Caco-2 (cell line): ENCODE results near the gene RGS7. TPM values are rescaled to one million over a fixed set of nuclear protein-coding genes. Genes with fewer than 3 reads are reported as not detected.

Experiments used
- BruUV-seq: library from RNA; stranded (reverse); fragments of 400-500 nt; replicated peaks from 2 replicates; lab custom pipeline; 2021; lab: Mats Ljungman, UMichigan
- CTCF ChIA-PET: fragments of 300-600 bp; sonication (Branson Sonifier 250); formaldehyde crosslinking; loops from one replicate; lab custom pipeline; 2022; ENCODE audit warnings: antibody characterized with exemption; lab: Charles Lee
- POLR2A ChIA-PET: fragments of 300-600 bp; sonication (Branson Sonifier 250); formaldehyde crosslinking; loops from one replicate; lab custom pipeline; 2022; ENCODE audit warnings: antibody characterized with exemption; lab: Charles Lee
- DNase-seq, 2 experiments: peaks; one replicate each; pipeline versions ENCODE4 v3.0.0 to v3.0.0-alpha.2; 2020 to 2022
- H3K27me3 ChIP-seq: replicated peaks from 2 replicates; pipeline ENCODE4 v1.6.0; 2011; ENCODE audit warnings: low read length; ENCODE audit not compliant: control insufficient read depth, insufficient read depth
- H3K36me3 ChIP-seq: 2 replicates; pipeline ENCODE4 v1.5.1; 2011; ENCODE audit warnings: low read length; ENCODE audit not compliant: control insufficient read depth, insufficient read depth
- H3K4me1 ChIP-seq: fragments of 250-450 bp; sonication (Bioruptor Pico); 2 replicates; pipeline ENCODE4 v1.5.1; 2020; ENCODE audit warnings: mild to moderate bottlenecking
- H3K4me3 ChIP-seq: 2 replicates; pipeline ENCODE4 v1.5.1; 2011; ENCODE audit warnings: low read depth, mild to moderate bottlenecking, control low read depth, low read length
- H3K9me3 ChIP-seq: fragments of 250-450 bp; sonication (Bioruptor Pico); 2 replicates; pipeline ENCODE4 v1.5.1; 2020; ENCODE audit warnings: mild to moderate bottlenecking, moderate library complexity
- H3K27ac Mint-ChIP-seq: one replicate; pipeline ENCODE4 v1.8.0; 2022; ENCODE audit warnings: mixed read lengths; ENCODE audit not compliant: unreplicated experiment
- H3K27me3 Mint-ChIP-seq: one replicate; pipeline ENCODE4 v1.8.0; 2022; ENCODE audit warnings: mixed read lengths; ENCODE audit not compliant: insufficient read depth, unreplicated experiment
- H3K36me3 Mint-ChIP-seq: one replicate; pipeline ENCODE4 v1.8.0; 2022; ENCODE audit warnings: mild to moderate bottlenecking, mixed read lengths; ENCODE audit not compliant: insufficient read depth, unreplicated experiment
- H3K4me1 Mint-ChIP-seq: one replicate; pipeline ENCODE4 v1.8.0; 2022; ENCODE audit warnings: low read depth, mixed read lengths; ENCODE audit not compliant: unreplicated experiment
- H3K4me3 Mint-ChIP-seq: one replicate; pipeline ENCODE4 v1.8.0; 2022; ENCODE audit warnings: mild to moderate bottlenecking, moderate library complexity, mixed read lengths; ENCODE audit not compliant: unreplicated experiment
- H3K9me3 Mint-ChIP-seq: one replicate; pipeline ENCODE4 v1.8.0; 2022; ENCODE audit warnings: mixed read lengths; ENCODE audit not compliant: unreplicated experiment
- intact Hi-C: fragments of 100-400 bp; cut with micrococcal nuclease; formaldehyde crosslinking; loops from one replicate; pipeline ENCODE4 v1.10.0; 2022; ENCODE audit not compliant: unreplicated experiment
- total RNA-seq: library from RNA; stranded (reverse); gene quantifications from 2 replicates; pipeline ENCODE4 v1.2.3, GENCODE V29; 2022
- TF ChIP-seq, protein P1 (sequence below), 2 experiments: fragments of 200-600 bp in 1 of 2; IDR thresholded peaks; 1 replicate in 1 of 2; 2 replicates in 1 of 2; pipeline versions ENCODE4 v1.5.1 to v1.8.0; 2011 to 2022; ENCODE audit warnings: antibody characterized with exemption in 1 of 2, control low read depth in 1 of 2, inconsistent platforms in 1 of 2, low read depth in 1 of 2, low read length in 1 of 2, mild to moderate bottlenecking in 1 of 2, moderate library complexity in 1 of 2; ENCODE audit not compliant: insufficient read depth in 1 of 2, severe bottlenecking in 1 of 2, unreplicated experiment in 1 of 2

Gene RGS7
- total RNA-seq, 1 experiment from 2014 or later: not detected

DNA sequence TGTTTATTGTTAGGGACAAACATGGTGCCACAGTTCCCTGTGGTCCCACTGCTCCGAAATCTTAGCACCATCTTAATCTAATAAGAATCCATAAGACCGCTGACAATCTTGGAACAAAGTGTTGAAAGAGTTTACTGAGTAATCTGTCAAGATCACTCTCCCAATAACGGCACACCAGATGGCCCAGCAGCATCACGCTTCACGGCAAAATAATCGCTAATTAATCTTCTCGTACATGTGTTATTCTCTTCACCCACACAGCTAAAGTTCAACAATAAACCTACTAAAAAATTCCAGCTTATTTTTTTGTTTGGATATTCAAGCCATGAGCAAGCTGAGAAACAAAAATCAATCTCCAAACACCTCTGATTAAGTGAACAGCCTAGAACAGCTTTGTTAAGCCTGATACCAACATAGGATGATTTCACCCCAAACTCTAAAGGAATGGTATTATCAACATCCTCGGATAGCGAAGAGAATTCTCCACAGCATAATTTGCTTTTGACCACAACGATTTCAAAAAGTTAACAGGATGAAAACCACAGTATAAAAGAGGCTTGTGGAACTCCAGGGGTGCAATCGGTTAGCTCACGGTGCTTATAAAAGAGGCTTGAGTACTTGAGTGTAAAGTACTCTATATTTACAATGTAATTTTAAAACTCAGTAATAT, 415.2 kb downstream of the RGS7 start:
- no peaks in the 10 kb centered on the region for H3K4me1 Mint-ChIP-seq
- no peak for DNase-seq
- H3K4me3 Mint-ChIP-seq: no peak overlapping the region
- CTCF ChIA-PET: no interaction called here
- Histone ChIP-seq H3K4me3 (no peak overlapping the region), H3K9me3 (no peaks in the 10 kb centered on the region), H3K4me1 (no peaks in the 10 kb centered on the region), H3K27me3 (no peaks in the 10 kb centered on the region), H3K36me3 (no peaks in the 10 kb centered on the region)
- no peaks in the 10 kb centered on the region for H3K36me3 Mint-ChIP-seq
- POLR2A ChIA-PET: no interaction called here
- H3K27ac Mint-ChIP-seq: no peak overlapping the region
- intact Hi-C loops: no loop called here
- BruUV-seq: no TSS peak
- TF ChIP-seq, protein P1, sequence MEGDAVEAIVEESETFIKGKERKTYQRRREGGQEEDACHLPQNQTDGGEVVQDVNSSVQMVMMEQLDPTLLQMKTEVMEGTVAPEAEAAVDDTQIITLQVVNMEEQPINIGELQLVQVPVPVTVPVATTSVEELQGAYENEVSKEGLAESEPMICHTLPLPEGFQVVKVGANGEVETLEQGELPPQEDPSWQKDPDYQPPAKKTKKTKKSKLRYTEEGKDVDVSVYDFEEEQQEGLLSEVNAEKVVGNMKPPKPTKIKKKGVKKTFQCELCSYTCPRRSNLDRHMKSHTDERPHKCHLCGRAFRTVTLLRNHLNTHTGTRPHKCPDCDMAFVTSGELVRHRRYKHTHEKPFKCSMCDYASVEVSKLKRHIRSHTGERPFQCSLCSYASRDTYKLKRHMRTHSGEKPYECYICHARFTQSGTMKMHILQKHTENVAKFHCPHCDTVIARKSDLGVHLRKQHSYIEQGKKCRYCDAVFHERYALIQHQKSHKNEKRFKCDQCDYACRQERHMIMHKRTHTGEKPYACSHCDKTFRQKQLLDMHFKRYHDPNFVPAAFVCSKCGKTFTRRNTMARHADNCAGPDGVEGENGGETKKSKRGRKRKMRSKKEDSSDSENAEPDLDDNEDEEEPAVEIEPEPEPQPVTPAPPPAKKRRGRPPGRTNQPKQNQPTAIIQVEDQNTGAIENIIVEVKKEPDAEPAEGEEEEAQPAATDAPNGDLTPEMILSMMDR (IDR thresholded peaks at IDR 0.05; ENCODE audit: insufficient read depth in 1 of 2, low read depth in 1 of 2, low read length in 1 of 2, severe bottlenecking in 1 of 2, unreplicated experiment in 1 of 2): no peak
- H3K9me3 Mint-ChIP-seq: peaks cover 18% of the 10 kb centered on the region
- no peaks in the 10 kb centered on the region for H3K27me3 Mint-ChIP-seq

DNA sequence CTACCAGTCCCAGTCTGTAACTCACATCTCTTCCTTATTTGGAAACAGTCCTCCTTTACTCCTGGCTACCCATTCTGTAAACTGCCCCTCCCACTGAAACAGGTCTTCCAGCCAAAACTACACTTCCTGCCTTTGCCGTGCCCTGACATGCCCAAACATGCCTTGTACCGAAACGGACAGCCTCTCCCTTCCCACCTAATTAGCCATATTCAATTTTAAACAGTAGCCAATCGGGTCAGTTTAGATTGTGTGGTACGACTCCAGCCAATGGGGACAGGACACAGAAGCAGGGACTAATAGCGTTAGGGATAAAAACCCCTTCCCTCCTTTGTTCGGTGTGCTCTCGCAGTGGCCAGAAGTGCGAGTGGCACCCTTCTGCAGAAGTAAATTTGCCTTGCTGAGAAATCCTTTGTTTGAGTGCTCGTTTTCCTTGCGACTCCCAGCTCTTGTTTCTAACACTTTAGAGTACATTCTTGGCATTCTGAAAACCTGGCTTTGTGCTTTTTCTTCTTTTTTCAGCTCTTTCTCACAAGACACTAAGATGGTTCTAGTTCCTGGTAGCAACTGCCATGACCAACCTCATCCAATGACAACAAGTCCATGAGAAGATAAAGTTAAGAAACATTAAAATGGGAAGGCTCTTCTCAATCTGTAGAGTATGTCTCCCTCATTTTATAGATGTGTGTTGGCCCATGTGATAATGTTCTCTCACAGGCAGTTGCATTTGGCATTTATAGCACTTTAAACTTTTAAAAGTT, 419.9 kb downstream of the RGS7 start:
- no peak overlapping the region for H3K4me3 Mint-ChIP-seq
- H3K36me3 Mint-ChIP-seq: no peaks in the 10 kb centered on the region
- TF ChIP-seq, protein P1 (IDR thresholded peaks at IDR 0.05; ENCODE audit: insufficient read depth in 1 of 2, low read depth in 1 of 2, low read length in 1 of 2, severe bottlenecking in 1 of 2, unreplicated experiment in 1 of 2): no peak
- H3K4me1 ChIP-seq: no peaks in the 10 kb centered on the region
- ChIA-PET CTCF (no interaction called here), POLR2A (no interaction called here)
- no TSS peak for BruUV-seq
- intact Hi-C loops: no loop called here
- no peaks in the 10 kb centered on the region for H3K4me1 Mint-ChIP-seq
- no peaks in the 10 kb centered on the region for H3K36me3 ChIP-seq
- H3K9me3 ChIP-seq: no peaks in the 10 kb centered on the region; the same call in 1 of the 2 replicates
- H3K9me3 Mint-ChIP-seq: peaks cover 25% of the 10 kb centered on the region
- no peaks in the 10 kb centered on the region for H3K27me3 Mint-ChIP-seq
- no peak for DNase-seq
- no peak overlapping the region for H3K4me3 ChIP-seq
- no peak overlapping the region for H3K27ac Mint-ChIP-seq
- H3K27me3 ChIP-seq: no peaks in the 10 kb centered on the region

DNA sequence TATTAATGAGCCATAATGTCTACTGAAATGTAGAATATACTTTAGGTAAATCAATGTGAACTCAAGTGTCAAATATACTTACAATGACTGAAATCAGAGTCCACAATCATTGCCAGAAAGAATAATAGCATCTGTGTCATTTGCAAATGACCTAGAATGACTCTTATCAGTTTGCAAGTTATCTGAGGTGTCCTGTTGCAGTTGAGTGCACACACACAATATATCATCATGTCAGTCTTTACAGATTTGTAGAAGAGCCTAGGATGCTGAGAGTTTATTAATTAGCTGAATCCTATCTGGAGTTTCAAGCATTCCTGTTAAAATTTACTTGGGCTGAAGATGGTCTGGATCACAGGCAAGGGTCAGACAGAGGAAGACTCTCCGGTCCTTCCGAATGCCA, 421.1 kb downstream of the RGS7 start:
- Histone ChIP-seq H3K4me1 (no peaks in the 10 kb centered on the region), H3K4me3 (no peak overlapping the region), H3K36me3 (no peaks in the 10 kb centered on the region), H3K27me3 (no peaks in the 10 kb centered on the region), H3K9me3 (no peaks in the 10 kb centered on the region; the same call in 1 of the 2 replicates)
- Mint-ChIP-seq H3K9me3 (peaks cover 25% of the 10 kb centered on the region), H3K27ac (no peak overlapping the region), H3K36me3 (no peaks in the 10 kb centered on the region), H3K4me1 (no peaks in the 10 kb centered on the region), H3K27me3 (no peaks in the 10 kb centered on the region), H3K4me3 (no peak overlapping the region)
- DNase-seq: no peak
- intact Hi-C loops: no loop called here
- no TSS peak for BruUV-seq
- ChIA-PET POLR2A (no interaction called here), CTCF (no interaction called here)
- TF ChIP-seq, protein P1 (IDR thresholded peaks at IDR 0.05; ENCODE audit: insufficient read depth in 1 of 2, low read depth in 1 of 2, low read length in 1 of 2, severe bottlenecking in 1 of 2, unreplicated experiment in 1 of 2): no peak
